ENCODE results near the gene VOPP1.
"Not testable (repeated sequence)": the region's sequence is repeated elsewhere in the genome, so short reads cannot be mapped to it uniquely, and the experiment has no call there.

Gene VOPP1

DNA sequence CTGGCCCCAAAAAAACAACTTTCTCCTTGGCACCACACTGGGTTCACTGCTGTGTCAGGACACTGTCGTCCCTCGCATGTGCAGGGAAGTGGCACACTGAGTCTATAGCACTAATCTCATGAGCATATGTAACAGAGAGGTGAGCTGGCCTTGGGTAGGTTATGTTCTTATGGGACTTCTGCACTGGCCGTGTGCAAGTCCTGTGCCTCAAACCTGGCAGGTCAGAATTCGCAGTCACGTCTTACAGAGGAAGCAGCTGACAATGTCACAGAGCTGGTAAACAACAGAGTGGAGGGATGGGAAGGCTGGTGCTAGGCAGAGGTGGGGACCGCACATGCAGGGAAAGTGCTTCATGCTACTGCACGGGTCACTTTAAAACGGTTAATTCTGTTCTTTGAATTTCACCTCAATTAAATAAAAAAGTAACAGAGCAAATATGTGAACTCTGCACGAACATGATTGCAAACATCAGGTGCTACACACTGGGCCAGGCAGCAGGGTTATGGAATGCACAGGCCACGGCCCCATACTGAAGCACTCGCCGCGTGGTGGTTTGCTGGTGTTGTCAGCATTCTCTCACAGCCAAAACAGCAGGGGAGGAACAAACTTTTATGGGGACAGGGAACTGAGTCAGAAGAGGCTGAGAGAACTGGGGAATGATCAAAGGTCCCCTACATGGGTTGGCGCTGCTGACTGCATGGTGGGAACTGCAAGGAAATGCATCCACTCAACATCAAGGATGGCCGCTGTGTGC is 54.2 kb downstream of the VOPP1 start:
- no peak overlapping the region for H3K4me3 ChIP-seq (ENCODE audit: low read length)
- DNase-seq (ENCODE audit: low read depth, low spot score): no peak

DNA sequence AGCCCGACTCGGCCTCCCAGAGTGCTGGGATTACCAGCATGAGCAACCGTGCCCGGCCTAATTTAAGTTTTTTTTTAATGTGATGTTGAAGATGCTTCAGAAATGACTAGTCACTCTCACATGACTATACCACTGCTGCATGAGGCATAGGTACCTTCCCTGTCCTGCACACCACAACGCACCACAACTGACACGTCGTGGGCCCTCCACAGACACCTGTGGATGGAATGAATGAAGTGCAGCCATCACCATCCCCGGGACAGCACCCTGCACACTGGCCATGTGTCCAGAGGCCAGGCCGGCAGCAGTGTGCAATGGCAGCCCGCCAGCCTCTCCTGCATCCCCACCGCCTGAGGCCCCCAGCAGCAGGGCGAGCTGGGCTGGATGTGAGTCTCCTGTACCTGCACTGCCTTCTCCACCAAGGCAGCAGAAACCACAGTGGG is 55.1 kb downstream of the VOPP1 start:
- H3K4me3 ChIP-seq (ENCODE audit: low read length): no peak overlapping the region
- DNase-seq (ENCODE audit: low read depth, low spot score): no peak

DNA sequence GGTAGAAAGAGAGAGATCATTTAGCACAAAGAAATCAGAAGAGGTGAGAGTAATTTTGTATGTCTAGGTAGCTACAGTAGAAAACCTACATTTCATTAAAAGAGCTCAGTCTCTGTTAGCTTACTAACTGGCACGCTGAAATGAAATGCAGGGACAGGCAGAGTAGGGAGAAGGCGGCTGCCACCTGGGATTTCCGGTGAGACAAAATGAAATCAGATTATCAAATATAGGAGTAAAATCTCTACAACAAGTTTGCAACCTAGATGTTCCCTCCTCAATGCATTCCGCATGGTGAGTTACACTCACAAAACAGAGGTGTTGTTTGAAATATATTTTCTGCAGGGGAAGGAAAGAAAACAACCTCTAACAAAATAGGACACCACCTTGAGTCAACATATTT is 55.9 kb downstream of the VOPP1 start:
- H3K4me3 ChIP-seq (ENCODE audit: low read length): no peak overlapping the region
- DNase-seq (ENCODE audit: low read depth, low spot score): no peak

DNA sequence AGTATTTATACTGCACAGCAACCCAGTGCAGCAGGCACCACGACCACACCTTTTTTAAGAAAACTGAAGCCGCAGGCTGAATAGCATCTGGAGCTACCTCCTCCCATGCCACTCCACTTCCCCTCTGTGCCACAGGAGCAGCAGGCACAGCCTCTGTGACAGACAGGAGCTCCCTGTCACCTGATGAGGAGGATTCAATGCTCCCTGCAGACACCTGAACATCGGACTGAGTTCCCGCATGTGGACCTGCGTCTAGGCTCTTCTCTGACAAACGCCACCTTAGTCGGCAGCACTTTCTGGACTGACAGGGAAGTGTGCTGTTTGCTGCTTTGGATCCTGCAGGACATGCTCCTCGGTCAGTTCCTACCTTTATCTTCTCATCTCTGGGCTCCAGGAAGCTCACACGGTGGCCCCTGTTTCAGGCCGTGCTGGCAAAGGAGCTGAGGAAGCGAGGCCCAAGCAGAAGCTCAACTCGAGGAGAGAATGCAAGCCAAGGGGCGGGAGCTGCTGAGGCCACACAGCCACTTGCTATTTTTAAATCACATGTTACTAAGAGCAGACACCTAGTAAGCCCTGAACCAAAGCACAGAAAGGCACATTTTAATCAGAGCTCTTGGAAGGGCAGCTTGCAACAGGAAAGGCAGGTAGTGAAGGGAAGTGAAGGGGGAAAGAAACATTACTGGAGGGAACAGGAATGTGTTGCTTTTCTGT is 56.6 kb downstream of the VOPP1 start:
- H3K4me3 ChIP-seq (ENCODE audit: low read length): no peak overlapping the region
- DNase-seq (ENCODE audit: low read depth, low spot score): no peak

DNA sequence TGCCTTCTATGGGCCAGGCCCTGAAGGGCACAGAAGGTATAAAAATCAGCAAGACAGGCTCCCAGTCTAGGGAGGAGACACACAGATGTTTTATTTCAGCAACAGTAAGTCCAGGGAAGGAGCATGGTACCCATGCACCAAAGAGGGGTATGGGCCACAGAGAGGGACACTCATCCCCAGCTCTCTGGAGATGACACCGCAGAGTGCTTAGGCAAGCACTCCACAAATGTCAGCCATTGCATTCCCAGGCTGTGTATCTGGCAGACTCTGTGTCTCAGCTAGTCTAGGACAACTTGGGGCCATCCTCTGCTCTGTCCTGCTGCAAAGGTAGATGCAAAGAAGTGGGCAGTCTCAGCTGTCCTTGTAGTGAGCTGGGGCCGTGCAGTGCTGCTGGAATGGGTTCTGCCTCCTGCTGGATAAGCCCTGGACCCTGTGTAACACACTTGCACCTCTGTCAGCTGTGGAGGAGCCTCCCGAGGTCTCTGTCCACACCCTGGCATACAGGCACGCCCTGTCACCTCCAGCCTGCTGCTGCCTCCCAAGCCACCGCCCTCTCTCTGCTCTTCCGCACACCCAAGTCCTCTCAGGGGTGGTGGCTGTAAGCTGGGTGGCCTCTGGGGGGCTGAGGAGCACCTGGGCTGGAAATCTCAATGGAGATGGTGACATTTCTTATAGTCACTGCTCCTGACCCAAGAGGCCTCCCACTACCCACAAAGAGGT is 57.6 kb downstream of the VOPP1 start:
- no peak overlapping the region for H3K4me3 ChIP-seq (ENCODE audit: low read length)
- DNase-seq (ENCODE audit: low read depth, low spot score): no peak

DNA sequence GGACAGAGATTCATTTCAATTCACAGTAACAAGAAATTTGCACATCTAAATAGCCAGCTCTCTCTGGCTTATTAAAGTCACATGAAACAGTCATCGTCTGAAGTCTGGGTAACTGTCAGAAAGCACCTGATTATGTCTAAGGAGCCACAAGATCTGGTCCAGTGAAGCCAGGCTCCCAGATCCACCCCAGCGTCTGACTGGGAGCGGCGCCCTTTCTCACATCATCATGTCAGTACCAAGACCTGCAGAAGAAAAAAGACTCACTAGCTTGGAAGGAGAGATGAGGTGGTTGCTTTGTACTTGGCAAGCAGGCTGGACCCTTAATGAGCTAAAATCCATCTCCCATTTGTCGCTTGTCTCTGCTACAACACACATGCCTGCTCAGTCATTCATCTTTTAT is 58.4 kb downstream of the VOPP1 start:
- H3K4me3 ChIP-seq (ENCODE audit: low read length): no peak overlapping the region
- DNase-seq (ENCODE audit: low read depth, low spot score): no peak

DNA sequence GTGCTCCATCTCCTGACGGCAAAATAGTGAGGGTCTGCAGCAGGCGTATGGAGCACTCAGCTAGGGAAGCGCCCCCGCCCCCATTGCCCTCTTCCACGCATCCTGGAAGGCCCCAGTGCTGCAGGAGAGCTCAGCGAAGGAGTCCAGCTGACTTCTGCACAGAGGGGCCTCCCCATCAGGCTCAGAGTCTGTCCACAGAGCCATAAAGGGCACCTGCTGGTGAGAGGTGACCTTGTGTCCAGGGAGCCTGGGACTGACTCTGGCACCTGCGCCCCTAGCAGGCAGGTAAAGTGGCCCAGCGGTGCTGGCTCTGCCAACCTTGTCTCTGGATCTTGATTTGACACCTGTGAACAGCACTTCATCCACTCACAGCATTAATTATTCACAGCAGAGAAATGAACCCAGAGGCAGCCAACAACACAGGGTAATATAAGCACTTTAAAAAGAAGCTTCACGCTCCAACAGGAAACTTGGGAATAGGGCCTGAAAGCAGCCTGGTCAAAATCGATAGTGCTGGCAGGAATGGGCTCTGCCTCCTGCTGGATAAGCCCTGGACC is 59.6 kb downstream of the VOPP1 start:
- DNase-seq (ENCODE audit: low read depth, low spot score): no peak
- no peak overlapping the region for H3K4me3 ChIP-seq (ENCODE audit: low read length)

DNA sequence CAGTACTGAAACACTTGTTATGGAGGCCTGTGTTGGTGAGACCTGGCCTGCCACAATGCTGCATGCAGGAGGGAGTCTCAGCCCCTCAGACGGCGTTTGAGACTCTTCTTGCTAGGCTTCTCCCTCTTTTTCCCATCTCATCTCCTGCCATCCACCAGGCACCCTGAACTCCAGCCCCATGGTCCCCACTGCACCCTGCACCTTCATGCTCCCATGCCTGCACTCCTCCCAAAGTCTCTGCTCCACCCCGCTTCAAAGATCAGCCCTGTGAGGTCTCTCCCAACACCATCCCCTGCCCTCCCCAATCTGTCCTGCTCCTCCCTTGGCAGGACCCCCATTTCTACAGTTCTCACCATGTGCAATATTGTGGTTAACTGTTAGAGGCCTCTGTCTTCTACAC is 61.7 kb downstream of the VOPP1 start:
- H3K4me3 ChIP-seq (ENCODE audit: low read length): no peak overlapping the region
- DNase-seq (ENCODE audit: low read depth, low spot score): no peak

DNA sequence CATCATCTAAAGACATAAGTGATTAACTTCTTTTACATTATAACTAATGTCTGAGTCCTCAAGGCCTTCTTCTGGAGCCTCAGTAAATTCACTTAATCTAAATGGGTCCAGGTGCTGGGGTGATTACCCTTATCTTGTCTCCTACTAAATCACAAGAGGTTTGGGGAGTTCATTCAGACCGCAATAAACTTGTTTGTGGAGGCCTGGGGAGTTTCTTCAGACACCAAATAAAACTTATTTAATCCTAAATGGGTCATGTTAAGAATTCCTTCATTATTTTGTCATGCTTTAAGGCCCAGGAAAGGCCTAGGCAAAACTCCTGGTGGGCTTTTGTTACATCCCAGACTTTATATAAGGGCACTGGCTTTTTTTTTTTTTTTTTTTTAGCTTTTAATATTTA is 62.1 kb downstream of the VOPP1 start:
- H3K4me3 ChIP-seq (ENCODE audit: low read length); DNase-seq (ENCODE audit: low read depth, low spot score): not testable (repeated sequence)

DNA sequence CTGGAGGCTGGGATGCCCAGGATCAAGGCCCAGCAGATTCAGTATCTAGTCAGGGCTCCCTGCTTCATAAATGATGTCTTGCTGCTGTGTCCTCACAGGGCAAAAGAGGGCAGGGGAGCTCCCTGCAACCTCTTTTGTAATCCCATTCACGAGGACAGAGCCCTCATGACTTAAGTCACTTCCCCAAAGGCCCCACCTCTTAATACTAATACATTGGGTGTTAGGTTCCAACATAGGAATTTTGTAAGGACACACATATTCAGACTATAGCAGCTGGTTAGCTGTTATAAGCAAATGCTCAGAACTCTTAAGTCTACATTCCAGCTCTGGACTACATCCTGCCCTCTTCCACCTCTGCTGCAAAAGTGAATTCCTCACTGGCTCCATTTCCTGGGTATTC is 63.0 kb downstream of the VOPP1 start:
- no peak for DNase-seq (ENCODE audit: low read depth, low spot score)
- no peak overlapping the region for H3K4me3 ChIP-seq (ENCODE audit: low read length)

DNA sequence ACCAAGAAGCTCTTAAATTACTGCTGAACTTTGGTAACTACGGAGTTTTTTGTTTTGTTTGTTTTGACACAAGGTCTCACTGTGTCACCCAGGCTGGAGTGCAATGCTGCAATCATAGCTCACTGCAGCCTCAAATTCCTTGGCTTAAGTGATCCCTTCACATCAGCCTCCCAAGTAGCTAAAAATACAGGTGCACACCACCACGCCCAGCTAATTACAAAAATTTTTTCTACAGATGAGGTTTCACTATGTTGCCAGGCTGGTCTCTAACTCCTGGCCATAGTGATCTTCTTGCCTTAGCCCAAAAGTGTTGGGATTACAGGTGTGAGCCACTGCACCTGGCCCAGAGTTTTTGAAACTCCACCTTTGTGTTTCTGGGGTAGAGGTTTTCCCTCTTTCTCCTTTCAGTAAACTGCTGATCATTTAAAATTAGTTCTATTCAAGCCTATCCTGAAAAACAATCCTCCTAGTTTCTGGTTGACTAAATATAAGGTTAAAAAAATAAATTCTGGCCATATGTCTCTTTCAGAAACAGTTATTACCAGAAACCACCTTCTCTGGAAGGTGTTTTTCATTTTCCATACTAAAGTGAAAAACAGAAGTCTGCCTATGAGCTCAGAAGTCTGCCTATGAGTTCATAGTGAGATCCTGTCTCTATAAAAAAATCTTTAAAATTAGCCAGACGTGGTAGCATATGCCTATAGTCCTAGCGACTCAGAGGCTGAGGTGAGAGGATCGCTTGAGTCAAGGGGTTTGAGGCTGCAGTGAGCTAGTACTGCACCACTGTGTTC is 63.9 kb downstream of the VOPP1 start:
- no peak for DNase-seq (ENCODE audit: low read depth, low spot score)
- H3K4me3 ChIP-seq (ENCODE audit: low read length): no peak overlapping the region

DNA sequence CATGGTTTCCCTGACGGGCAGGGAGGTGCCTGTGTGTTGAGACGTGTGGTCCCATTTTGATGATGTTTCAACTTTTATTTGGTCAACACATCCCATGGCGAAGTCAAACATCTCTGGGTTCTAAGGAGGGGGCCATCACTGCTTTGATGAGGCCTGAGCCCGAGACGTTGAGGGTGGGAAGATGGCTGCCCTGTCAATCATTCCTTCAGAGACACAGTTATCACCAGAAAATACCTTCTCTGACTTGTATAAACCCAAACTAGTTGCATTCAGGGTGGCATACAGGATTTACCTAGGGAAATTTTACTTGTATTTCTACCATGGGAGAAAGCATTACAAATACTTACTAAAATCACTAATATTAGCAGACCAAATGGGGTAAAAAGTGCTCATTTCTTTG is 64.6 kb downstream of the VOPP1 start:
- DNase-seq (ENCODE audit: low read depth, low spot score): no peak
- no peak overlapping the region for H3K4me3 ChIP-seq (ENCODE audit: low read length)

DNA sequence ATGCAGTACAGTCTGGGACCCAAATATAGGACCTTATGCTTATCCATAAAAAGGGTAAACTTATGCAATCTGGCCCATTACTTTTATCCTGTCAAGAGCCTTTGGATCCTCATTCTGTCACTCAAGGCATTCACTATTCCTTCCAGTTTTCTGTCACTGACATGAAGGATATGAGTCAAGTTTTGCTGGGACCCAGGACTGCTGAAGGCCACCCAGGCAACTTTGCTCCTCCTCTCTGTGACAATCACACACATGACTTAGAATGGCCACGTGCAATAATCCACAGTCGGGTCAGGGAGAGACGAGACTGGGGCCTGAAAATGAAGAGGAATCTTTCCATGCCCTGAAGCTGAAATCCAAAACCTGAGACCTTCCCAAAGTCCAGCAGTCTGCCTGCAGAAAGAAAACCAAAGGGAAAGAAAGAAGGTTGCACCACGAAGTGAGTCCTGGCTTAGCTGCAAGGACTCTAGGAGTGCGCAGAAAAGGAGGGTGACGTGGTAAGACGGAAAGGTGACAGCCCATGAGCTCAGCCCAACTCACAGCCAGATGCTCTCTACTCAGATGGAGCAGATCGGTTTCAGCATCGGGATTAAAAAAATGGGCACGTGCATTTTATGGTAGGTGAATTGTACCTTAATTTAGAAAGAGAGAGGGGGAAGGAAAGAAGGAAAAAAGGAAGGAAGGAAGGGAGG is 67.2 kb downstream of the VOPP1 start:
- no peak for DNase-seq (ENCODE audit: low read depth, low spot score)

DNA sequence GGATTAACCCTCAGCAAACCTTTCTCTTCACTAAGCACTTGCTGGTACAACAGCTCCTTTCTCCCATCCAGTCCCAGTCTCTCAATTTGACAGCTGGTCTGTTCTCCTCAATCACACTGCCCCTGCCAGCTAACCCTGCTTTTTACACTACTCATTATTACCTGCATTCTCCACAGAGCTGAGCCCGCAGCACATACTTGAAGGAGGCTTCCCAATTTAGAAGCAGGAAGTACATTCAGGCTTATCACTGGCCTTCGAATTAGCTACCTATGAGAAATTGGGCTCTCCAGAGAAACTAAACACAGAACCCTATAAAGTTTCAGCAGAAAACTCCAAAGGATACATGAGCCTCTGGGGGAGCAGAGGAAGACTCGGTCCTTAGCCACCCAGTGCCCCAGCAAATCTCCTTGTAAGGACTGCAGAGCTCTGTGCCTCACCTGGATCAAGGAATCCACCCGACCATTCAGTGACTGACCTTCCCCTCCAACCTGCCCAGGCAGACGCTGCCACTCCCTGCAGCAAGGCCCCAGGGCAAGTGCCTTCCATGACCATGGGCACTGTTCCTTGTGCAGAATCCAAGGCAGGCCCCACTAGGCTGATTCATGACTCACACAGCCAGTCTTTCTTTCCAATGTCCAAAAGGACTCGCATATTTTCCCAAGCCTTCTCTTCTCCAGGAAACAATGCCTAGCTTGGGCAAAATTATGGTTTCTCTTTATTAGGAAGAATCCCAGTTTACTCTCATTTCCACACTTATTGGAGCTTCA is 68.0 kb downstream of the VOPP1 start:
- H3K4me3 ChIP-seq (ENCODE audit: low read length): no peak overlapping the region
- no peak for DNase-seq (ENCODE audit: low read depth, low spot score)

More for the DNA sequence above, 67.2 kb downstream of the VOPP1 start:
- H3K4me3 ChIP-seq (ENCODE audit: low read length): no peak overlapping the region

DNA sequence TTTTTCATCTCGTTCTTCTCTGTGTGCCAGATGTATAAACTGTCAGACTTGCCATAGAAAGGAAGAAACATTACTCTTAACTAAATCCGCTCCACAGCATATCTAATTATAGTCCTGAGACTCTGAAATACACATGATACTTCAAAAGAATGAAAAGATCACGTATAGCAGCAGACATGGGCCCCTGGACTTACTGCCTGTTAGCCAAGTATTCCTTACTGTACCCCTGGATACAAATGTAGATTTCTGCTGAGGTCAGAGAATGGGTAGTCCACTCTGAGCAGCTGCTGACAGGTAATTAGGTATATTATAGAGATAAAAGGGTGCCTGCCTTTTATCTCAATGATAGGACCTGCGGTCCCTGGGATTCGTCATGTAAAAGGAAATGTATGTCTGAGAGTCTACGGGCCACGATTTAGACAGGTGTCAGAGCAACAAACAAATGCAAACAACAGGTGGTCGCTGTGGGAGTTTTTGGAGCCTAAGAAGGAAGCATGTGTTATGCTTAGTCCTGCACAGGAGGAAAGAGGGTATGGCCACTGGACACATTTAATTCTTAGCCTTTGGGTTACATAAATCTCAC is 69.4 kb downstream of the VOPP1 start:
- no peak for DNase-seq (ENCODE audit: low read depth, low spot score)

DNA sequence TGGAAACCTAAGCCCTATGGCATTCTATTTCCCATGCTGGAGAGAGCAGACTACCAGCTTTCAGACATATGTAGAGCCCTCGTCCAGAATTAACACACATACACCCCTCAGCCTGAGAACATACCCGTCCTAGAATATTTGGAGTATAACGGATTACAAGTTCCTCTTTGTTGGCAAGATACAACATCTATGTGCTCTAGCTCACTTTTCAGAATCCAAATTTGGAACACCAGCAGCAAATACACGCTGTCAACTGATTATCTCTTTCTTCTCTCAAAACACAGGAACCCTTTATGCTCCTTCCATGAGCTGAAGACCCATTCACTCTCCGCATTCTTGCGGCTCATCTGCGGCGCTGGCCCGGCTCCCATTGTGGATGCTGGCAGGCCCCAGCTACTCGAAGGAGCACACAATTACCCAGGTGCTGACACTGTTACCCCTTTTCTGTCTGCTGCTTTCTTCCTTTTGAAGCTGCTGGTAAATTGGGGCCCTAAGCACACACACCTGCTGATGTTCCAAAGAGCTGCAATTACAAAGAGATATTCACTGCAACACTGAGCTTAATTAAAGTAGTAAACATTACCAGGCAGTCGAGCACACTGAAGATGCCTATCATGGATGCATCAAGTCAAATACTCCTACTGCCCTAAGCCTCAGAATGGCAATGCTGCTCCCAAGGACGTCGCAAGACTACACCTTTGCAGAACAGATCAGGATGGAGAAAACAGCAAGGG is 70.0 kb downstream of the VOPP1 start:
- H3K4me3 ChIP-seq (ENCODE audit: low read length): no peak overlapping the region
- DNase-seq (ENCODE audit: low read depth, low spot score): no peak

More for the DNA sequence above, 69.4 kb downstream of the VOPP1 start:
- no peak overlapping the region for H3K4me3 ChIP-seq (ENCODE audit: low read length)

DNA sequence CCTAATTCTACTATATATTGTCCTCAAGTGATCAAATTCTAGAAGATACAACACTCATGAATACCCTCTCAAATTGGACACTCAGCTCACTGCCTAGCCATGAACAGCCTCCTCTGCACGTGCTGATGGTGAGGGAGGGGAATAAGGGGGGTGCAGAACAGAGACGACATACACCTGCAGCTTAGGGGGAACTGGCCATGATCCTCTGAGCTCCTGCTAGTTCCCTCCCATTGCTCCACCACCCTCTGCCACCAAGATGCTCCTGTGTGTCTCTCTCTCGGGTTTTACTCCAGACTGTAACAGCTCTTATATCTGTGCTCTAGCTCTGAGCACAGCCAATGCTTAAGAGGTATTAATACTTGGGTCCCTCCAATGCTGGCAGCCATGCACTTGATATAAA is 70.7 kb downstream of the VOPP1 start:
- no peak for DNase-seq (ENCODE audit: low read depth, low spot score)

More for the DNA sequence above, 70.7 kb downstream of the VOPP1 start:
- H3K4me3 ChIP-seq (ENCODE audit: low read length): no peak overlapping the region
